Progenitor cell of endocrine pancreas (in vitro differentiated cells): ENCODE measurements around the gene TMEFF2. TPM values are rescaled to one million over a fixed set of nuclear protein-coding genes. Genes with fewer than 3 reads are reported as not detected.
"Not testable (repeated sequence)": the region's sequence is repeated elsewhere in the genome, so short reads cannot be mapped to it uniquely, and the experiment has no call there.

Experiments used
- DNase-seq: peaks from one replicate; pipeline ENCODE4 v3.0.0; 2021; ENCODE audit warnings: low spot score; ENCODE audit not compliant: unreplicated experiment
- H3K27ac Mint-ChIP-seq: 2 replicates; pipeline ENCODE4 v1.8.0; 2021; ENCODE audit warnings: mild to moderate bottlenecking, moderate library complexity, mixed read lengths
- H3K27me3 Mint-ChIP-seq: 2 replicates; pipeline ENCODE4 v1.8.0; 2021; ENCODE audit warnings: mixed read lengths
- H3K36me3 Mint-ChIP-seq: 2 replicates; pipeline ENCODE4 v1.8.0; 2022; ENCODE audit warnings: mixed read lengths; ENCODE audit not compliant: insufficient read depth
- H3K4me1 Mint-ChIP-seq: 2 replicates; pipeline ENCODE4 v1.8.0; 2021; ENCODE audit warnings: low read depth, mixed read lengths
- H3K4me3 Mint-ChIP-seq: 2 replicates; pipeline ENCODE4 v1.8.0; 2021; ENCODE audit warnings: low read depth, mild to moderate bottlenecking, moderate library complexity, mixed read lengths
- H3K9me3 Mint-ChIP-seq: 2 replicates; pipeline ENCODE4 v1.8.0; 2021; ENCODE audit warnings: low read depth, mixed read lengths
- CTCF ChIP-seq: fragments of 200-600 bp; sonication (generic); IDR thresholded peaks from one replicate; pipeline ENCODE4 v1.5.0; 2021; ENCODE audit warnings: antibody characterized with exemption, mild to moderate bottlenecking; ENCODE audit not compliant: unreplicated experiment
- total RNA-seq: library from RNA; stranded (reverse); gene quantifications from 2 replicates; pipeline ENCODE4 v1.2.1, GENCODE V29; 2021

Gene TMEFF2
- total RNA-seq, 1 donor from 2014 or later, result 0.50 TPM

DNA sequence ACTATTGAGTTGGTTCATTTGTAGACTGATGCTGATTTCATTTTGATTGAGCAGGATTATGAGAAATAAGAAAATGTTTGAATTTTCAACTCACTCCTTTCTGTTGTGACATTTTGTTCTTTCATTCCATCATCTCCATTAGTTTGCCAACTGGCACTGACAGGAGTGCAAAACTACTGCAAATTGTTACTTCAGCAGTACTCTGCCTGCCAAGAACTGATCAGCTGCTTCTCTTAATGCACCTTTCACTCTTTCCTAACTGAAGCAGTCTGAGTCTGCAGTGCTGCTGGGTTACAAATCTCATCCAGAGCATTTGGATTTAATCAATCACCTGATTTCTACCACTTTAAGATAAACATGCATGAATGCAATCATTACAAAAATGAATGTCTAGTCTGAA is 70.9 kb downstream of the TMEFF2 start:
- no peaks in the 10 kb centered on the region for H3K36me3 Mint-ChIP-seq
- no peak overlapping the region for H3K27ac Mint-ChIP-seq
- TF ChIP-seq CTCF, result no peak
- no peaks in the 10 kb centered on the region for H3K27me3 Mint-ChIP-seq
- no peak for DNase-seq
- no peaks in the 10 kb centered on the region for H3K9me3 Mint-ChIP-seq
- H3K4me1 Mint-ChIP-seq, result no peaks in the 10 kb centered on the region
- no peak overlapping the region for H3K4me3 Mint-ChIP-seq

DNA sequence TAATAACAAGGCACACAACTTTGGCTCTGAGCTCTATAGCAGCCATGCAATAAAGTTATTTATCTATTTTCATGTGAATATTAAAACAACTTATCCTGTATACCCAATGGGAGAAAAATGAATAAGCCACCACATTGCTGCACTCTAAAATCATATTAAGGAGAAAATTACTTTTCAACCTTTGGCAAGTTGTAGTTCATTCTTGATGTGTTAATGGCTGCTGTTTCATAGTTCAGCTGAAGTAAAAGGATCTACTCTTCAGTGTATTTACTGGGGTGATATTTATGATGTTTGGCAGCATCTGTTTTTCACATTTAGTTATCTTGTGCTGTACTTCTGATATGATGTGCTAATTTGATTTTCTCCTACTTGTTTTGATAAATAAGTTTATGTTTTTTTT is 71.8 kb downstream of the TMEFF2 start:
- no peak for DNase-seq
- H3K27me3 Mint-ChIP-seq, result no peaks in the 10 kb centered on the region
- no peak overlapping the region for H3K4me3 Mint-ChIP-seq
- H3K9me3 Mint-ChIP-seq, result peaks cover 5% of the 10 kb centered on the region
- TF ChIP-seq CTCF, result no peak
- no peaks in the 10 kb centered on the region for H3K36me3 Mint-ChIP-seq
- H3K27ac Mint-ChIP-seq, result no peak overlapping the region
- no peaks in the 10 kb centered on the region for H3K4me1 Mint-ChIP-seq

GRCh38 chr2:192122141-192122540 is 72.6 kb downstream of the TMEFF2 start:
- Mint-ChIP-seq H3K27ac (no peak overlapping the region), H3K9me3 (peaks cover 5% of the 10 kb centered on the region), H3K4me1 (no peaks in the 10 kb centered on the region), H3K4me3 (no peak overlapping the region), H3K27me3 (no peaks in the 10 kb centered on the region), H3K36me3 (no peaks in the 10 kb centered on the region)
- no peak for TF ChIP-seq CTCF
- DNase-seq, result no peak

- Mint-ChIP-seq H3K36me3 (no peaks in the 10 kb centered on the region), H3K9me3 (peaks cover 19% of the 10 kb centered on the region), H3K4me1 (no peaks in the 10 kb centered on the region), H3K4me3 (no peak overlapping the region), H3K27me3 (no peaks in the 10 kb centered on the region), H3K27ac (no peak overlapping the region)
- DNase-seq, result no peak
- no peak for TF ChIP-seq CTCF
Measured at GRCh38 chr2:192119536-192119935, 75.2 kb downstream of the TMEFF2 start.

GRCh38 chr2:192117705-192118104 is 77.0 kb downstream of the TMEFF2 start:
- H3K9me3 Mint-ChIP-seq, result peaks cover 19% of the 10 kb centered on the region
- H3K4me1 Mint-ChIP-seq, result no peaks in the 10 kb centered on the region
- no peak for TF ChIP-seq CTCF
- no peak for DNase-seq
- no peak overlapping the region for H3K27ac Mint-ChIP-seq
- H3K36me3 Mint-ChIP-seq, result no peaks in the 10 kb centered on the region
- no peaks in the 10 kb centered on the region for H3K27me3 Mint-ChIP-seq
- H3K4me3 Mint-ChIP-seq, result no peak overlapping the region

- not testable (repeated sequence) for H3K4me3 Mint-ChIP-seq, DNase-seq, H3K27me3 Mint-ChIP-seq, H3K36me3 Mint-ChIP-seq, H3K4me1 Mint-ChIP-seq, H3K27ac Mint-ChIP-seq
- peaks cover 17% of the 10 kb centered on the region for H3K9me3 Mint-ChIP-seq
Measured at GRCh38 chr2:192111536-192111935, 83.2 kb downstream of the TMEFF2 start.
